GM12891 (cell line): ENCODE results near the gene GEMIN4.
"Not testable (repeated sequence)": the region's sequence is repeated elsewhere in the genome, so short reads cannot be mapped to it uniquely, and the experiment has no call there.

Experiments used
- DNase-seq: peaks from one replicate; pipeline ENCODE4 v3.0.0; 2011; ENCODE audit warnings: low spot score; ENCODE audit not compliant: insufficient read length
- FAIRE-seq: peaks from 2 replicates; lab custom pipeline; 2011; peaks lifted over from hg19 to GRCh38; lab: Jason Lieb, UNC
- PAX5 ChIP-seq: IDR thresholded peaks from 2 replicates; pipeline ENCODE4 v1.6.1; 2011; ENCODE audit warnings: low read length, moderate library complexity, mild to moderate bottlenecking; ENCODE audit not compliant: insufficient read depth, severe bottlenecking
- POLR2A ChIP-seq: IDR thresholded peaks from 2 replicates; pipeline ENCODE4 v1.6.1; 2011; ENCODE audit warnings: low read depth, low read length, control low read depth
- POLR2AphosphoS5 ChIP-seq: IDR thresholded peaks from 2 replicates; pipeline ENCODE4 v1.6.1; 2011; ENCODE audit warnings: low read depth, low read length, control low read depth
- POU2F2 ChIP-seq: IDR thresholded peaks from 2 replicates; pipeline ENCODE4 v1.6.1; 2011; ENCODE audit warnings: low read depth, mild to moderate bottlenecking, control low read depth, low read length, moderate library complexity
- SPI1 ChIP-seq: IDR thresholded peaks from 2 replicates; pipeline ENCODE4 v1.6.1; 2011; ENCODE audit warnings: low read depth, low read length, control low read depth
- TAF1 ChIP-seq: IDR thresholded peaks from 2 replicates; pipeline ENCODE4 v1.6.1; 2011; ENCODE audit warnings: low read depth, low read length, control low read depth

The GEMIN4 gene

DNA sequence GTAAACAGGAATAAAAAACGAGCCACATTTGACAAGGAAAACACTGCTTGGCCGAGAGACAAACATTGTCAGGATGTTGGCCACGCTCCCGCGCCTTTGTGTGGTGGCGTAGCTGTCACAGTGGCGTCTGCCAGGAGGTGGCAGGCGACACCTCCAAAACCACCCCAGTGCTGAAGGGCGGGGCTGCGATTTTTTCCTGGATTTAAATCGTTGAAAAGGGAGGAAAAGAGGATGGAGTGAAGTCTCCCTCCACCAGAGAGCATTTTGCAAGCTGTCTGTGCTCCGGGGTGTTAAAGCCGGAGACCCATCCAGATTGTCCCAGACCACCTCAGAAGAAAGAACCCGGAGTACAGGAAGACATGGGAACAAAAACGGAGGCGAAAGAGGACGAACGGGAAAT lies 42.8 kb upstream of the GEMIN4 start:
- DNase-seq: peak; percentile 73
- peak; percentile 56 for FAIRE-seq
- TF ChIP-seq TAF1 (no peak), PAX5 (no peak), SPI1 (no peak), POU2F2 (no peak), POLR2AphosphoS5 (no peak), POLR2A (no peak)

DNA sequence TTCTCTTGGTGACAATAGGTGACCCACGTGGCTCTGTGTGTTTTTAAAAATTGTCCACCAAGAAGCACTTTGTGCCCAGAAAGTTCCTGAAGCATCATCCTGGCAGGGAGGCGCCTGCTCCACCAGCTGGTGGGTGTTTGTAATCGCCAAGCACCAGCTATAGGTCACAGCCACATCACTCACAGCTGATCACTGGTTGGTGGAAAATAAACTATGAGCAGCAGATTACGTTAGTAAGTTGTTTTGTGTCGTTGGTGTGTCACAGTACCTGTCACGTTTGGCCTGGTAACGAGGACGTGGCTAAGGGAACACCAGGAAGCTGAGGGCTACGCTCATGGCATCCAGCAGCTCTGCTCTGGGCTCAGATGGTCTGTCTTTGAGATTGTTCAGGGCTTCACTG lies 40.2 kb upstream of the GEMIN4 start:
- FAIRE-seq (no peak), DNase-seq (no peak)
- TF ChIP-seq POLR2AphosphoS5 (no peak), POU2F2 (no peak), PAX5 (no peak), TAF1 (no peak), POLR2A (no peak), SPI1 (no peak)

DNA sequence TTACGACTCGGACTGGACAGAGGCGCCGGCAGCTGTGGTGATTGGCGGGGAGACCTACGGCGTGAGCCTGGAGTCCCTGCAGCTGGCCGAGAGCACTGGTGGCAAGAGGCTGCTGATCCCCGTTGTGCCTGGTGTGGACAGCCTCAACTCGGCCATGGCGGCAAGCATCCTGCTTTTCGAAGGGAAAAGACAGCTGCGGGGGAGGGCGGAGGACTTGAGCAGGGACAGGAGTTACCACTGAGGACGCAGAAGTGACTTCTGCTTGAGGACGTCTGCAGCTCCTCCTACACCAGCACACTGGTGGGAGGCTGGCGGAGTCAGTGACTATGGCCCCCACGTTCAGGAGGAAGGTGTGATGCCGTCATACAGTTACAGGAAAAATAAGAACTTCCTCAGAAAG lies 39.8 kb upstream of the GEMIN4 start:
- TF ChIP-seq PAX5 (no peak), POU2F2 (no peak), POLR2AphosphoS5 (no peak), TAF1 (no peak), POLR2A (no peak), SPI1 (no peak)
- FAIRE-seq: no peak
- DNase-seq: no peak

DNA sequence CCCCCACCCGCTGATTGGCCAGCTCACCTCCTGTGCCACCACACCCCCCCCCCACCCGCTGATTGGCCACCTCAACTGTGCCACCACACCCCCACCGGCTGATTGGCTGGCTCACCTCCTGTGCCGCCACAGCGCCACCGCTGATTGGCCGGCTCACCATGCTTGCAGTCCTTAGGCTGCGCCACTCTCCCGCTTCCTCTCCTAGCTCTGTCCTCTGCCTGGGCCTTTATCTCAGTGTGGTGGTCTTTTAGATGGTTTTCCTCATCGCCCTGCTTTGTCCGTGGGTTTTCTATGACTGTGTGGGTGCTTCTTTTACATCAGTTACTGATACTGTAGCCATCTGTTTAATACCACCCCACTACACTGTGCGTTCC lies 38.8 kb upstream of the GEMIN4 start:
- FAIRE-seq, DNase-seq: not testable (repeated sequence)

DNA sequence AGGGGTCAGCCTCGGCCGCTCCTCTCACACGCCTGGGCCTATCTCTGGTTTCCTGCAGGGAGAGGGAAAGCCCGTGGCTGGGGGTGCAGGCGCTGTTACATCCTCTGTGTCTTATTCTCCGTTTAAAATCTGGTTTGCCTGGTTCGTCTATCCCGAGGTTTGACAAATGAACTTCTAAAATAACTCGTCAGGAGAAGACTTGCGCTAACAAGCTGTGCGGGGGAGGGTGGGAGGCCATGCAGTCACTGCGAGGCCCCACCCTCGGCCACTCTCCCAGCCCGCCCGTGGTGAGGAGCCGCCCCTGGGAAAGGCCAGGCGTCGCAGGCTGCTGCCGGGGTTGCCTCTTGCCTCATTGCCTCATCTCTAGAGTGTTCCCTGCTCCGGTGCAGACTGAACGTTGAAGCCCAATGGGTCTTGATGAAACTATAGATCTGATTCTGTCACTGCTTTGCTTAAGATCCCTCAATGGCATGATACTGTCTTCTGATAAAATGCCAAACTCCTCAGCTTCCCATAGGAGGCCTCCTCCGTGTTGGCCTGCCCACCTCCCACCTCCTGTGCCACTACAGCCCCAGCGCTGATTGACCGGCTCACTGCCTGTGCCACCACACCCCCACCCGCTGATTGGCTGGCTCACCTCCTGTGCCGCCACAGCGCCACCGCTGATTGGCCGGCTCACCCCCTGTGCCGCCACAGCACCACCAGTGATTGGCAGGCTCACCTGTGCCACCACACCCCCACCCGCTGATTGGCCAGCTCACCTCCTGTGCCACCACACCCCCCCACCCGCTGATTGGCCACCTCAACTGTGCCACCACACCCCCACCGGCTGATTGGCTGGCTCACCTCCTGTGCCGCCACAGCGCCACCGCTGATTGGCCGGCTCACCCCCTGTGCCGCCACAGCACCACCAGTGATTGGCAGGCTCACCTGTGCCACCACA lies 38.1 kb upstream of the GEMIN4 start:
- FAIRE-seq: peak; percentile 38
- DNase-seq: not testable (repeated sequence)

DNA sequence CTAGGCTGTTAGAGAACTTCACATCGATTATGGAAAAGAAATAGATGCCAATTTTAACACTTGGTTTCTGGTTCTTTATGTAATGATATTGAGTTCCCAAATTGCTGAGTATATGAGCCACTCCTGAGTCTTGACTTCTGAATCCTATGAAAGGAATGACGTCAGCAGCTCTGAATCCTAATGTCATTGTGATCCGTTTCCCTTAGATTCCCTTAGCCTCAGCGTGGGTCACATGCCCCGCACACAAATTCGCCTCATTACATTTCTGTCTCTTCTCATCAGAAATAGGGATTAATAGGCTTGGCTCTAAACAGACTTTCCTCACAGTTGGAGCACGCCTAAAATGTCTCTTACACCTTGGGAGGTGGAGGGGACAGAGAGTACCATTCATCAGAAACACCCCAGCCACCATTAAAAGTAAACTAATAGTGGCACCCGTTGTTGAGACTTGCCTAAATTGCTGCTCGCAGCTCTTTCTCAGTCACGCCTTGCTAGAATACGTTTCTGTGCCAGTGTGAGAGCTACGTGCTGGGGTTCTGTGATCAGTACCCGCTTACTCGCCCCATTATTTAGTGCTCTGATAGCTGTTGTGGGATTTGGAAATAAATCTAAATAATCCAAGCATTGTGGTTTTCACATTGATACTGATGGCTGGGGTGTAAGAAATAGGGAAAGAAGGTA lies 37.2 kb upstream of the GEMIN4 start:
- TF ChIP-seq POLR2A (no peak), POLR2AphosphoS5 (no peak), SPI1 (no peak), POU2F2 (no peak), TAF1 (no peak), PAX5 (no peak)
- DNase-seq: no peak
- FAIRE-seq: no peak

DNA sequence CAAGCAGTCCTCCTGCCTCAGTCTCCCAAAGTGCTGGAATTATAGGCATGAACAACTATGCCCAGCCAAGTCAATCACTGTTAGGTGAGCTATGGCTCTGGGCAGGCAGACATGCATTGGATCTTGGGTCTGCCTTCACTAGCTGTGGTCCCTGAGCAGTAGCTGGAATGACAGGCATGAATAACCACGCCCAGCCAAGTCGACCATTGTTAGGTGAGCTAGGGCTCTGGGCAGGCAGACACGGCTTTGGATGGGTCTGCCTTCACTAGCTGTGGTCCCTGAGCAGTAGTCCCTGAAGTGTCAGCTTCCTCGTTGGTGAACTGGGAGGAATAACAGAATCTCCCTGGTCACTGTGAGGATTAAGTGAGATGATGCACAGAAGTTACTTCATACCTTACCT lies 36.5 kb upstream of the GEMIN4 start:
- DNase-seq: no peak
- FAIRE-seq: no peak
- no peak for TF ChIP-seq POLR2AphosphoS5

DNA sequence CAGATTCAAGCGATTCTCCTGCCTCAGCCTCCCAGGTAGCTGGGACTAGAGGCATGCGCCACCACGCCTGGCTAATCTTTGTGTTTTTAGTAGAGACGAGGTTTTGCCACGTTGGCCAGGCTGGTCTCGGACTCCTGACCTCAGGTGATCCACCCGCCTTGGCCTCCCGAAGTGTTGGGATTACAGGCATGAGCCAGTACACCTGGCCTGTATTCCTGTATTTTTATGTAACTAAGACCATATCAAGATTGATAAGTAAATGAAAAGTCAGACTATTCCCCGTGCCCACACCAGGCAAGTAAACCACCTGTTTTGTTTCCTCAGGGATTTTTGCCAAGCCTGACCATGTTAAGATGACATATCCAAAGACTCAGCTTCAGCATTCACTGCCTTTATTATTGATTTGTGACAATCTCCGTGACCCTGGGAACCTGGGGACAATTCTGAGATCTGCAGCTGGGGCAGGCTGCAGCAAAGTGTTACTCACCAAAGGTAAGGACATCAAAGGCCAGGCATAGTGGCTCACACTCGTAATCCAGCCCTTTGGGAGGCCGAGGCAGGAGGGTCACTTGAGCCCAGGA lies 35.7 kb upstream of the GEMIN4 start:
- TF ChIP-seq TAF1 (no peak), PAX5 (no peak), POLR2A (no peak), POU2F2 (no peak), SPI1 (no peak), POLR2AphosphoS5 (no peak)
- FAIRE-seq (no peak), DNase-seq (no peak)

DNA sequence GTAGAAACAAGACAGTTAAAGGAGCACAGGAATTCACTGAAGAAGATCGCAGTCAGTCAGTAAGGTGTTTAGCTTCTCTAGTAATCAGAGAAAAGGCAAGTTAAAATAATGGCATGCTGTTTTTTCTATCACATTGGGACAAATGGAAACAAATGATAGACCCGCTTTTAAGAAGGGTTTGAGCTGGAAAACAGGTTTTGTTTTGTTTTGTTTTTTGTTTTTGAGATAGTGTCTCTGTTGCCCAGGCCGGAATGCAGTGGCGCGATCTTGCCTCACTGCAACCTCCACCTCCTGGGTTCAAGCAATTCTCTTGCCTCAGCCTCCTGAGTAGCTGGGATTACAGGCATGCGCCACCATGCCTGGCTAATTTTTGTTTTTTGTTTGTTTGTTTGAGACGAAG lies 33.8 kb upstream of the GEMIN4 start:
- not testable (repeated sequence) for DNase-seq, FAIRE-seq

DNA sequence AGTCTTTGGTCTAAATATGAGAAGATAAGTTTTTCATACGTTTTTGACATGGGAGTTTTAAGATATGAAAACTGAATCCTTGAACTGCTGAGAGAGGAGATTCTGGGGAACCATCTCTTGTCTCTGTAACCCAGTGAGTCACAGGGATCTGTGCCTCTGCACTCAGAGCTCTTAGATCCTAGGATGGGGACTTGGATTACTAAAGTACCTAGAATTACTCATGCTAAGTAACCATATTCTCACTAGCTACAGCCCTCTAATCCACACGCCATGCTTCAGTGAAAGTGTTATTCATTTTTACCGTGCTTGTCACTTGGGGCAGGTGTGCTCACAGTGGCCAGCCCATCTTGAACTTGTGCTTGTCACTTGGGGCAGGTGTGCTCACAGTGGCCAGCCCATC lies 32.1 kb upstream of the GEMIN4 start:
- FAIRE-seq (peak; percentile 9), DNase-seq (no peak)
- TF ChIP-seq POLR2A (no peak), TAF1 (no peak), SPI1 (no peak), POU2F2 (no peak), POLR2AphosphoS5 (no peak), PAX5 (no peak)
